KMS-11 (cell line): ENCODE results near the gene WDR86.

ENCODE experiments used
- H2AFZ ChIP-seq: fragments of 200-600 bp; sonication (generic); 2 replicates; pipeline ENCODE4 v1.6.1; 2016; ENCODE audit warnings: antibody characterized with exemption, mixed run types, low read depth
- H3K27ac ChIP-seq: fragments of 200-600 bp; sonication (generic); 2 replicates; pipeline ENCODE4 v1.6.1; 2016; ENCODE audit warnings: mild to moderate bottlenecking, mixed run types
- H3K27me3 ChIP-seq: fragments of 200-600 bp; sonication (generic); 2 replicates; pipeline ENCODE4 v1.6.1; 2017; ENCODE audit warnings: mild to moderate bottlenecking, low read depth, mixed run types, moderate library complexity; ENCODE audit not compliant: insufficient read depth
- H3K36me3 ChIP-seq: fragments of 200-600 bp; sonication (generic); 2 replicates; pipeline ENCODE4 v1.6.1; 2017; ENCODE audit warnings: mild to moderate bottlenecking, mixed run types; ENCODE audit not compliant: insufficient read depth
- H3K4me1 ChIP-seq: fragments of 200-600 bp; sonication (generic); 2 replicates; pipeline ENCODE4 v1.6.1; 2016; ENCODE audit warnings: mild to moderate bottlenecking, low read depth, mixed run types; ENCODE audit not compliant: poor library complexity, severe bottlenecking
- H3K4me2 ChIP-seq: fragments of 200-600 bp; sonication (generic); 2 replicates; pipeline ENCODE4 v1.7.0; 2016; ENCODE audit warnings: mild to moderate bottlenecking, mixed run types
- H3K4me3 ChIP-seq: fragments of 200-600 bp; sonication (generic); IDR thresholded peaks from 2 replicates; pipeline ENCODE4 v1.6.1; 2017; ENCODE audit warnings: low read depth, low read length, mixed read lengths; ENCODE audit not compliant: insufficient read depth
- H3K79me2 ChIP-seq: fragments of 200-600 bp; sonication (generic); 2 replicates; pipeline ENCODE4 v1.6.1; 2016; ENCODE audit warnings: low read depth, mixed run types; ENCODE audit not compliant: insufficient read depth
- H3K9ac ChIP-seq: fragments of 200-600 bp; sonication (generic); 2 replicates; pipeline ENCODE4 v1.6.1; 2016; ENCODE audit warnings: mild to moderate bottlenecking, mixed run types
- H4K20me1 ChIP-seq: fragments of 200-600 bp; sonication (generic); 2 replicates; pipeline ENCODE4 v1.6.1; 2016; ENCODE audit warnings: mild to moderate bottlenecking, mixed run types; ENCODE audit not compliant: insufficient read depth
- TF ChIP-seq, protein P1 (sequence below): fragments of 200-600 bp; sonication (generic); conservative IDR thresholded peaks from 2 replicates; pipeline ENCODE4 v1.6.1; 2017; ENCODE audit warnings: low read depth, mild to moderate bottlenecking, antibody characterized with exemption, low read length, moderate library complexity, mixed read lengths

WDR86 gene

DNA sequence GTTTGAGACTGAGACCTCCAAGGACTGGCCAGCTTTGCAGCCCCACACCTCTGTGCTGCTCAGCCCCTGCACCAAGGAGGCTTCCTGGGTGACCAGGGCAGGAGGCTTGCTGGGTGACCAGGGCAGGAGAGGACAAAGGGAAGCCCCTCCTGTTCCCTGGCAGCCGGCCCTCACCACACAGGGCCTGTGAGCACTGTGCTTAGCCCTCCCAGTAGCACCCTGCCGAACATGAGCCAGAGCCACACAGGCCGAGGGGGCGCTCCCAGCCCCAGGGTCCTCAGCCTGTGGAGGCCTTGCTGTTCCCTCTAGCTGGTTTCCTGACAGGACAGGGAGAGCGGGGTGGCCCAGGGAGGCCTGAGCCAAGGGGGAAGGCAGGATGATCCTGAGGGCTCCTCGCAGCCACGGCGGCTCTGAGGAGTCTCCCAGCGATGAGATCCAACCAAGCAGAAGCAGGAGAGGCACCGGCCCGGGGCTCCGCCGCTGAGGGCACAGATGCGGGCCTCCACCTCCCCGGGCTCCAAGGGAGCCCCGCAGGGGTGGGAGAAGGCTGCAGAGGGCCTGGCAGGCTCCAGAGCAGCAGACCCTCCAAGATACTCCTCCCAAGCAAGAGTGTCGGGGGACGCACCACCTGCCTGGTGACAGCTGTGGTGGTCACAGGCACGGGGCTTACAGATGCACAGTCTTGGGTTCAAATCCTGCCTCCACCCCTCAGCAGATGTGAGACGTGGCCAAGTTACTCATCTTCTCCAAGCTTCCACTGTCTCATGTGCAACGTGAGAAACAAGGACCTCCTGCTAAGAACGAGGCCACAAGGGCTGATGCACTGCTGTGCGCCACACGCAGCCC, 22.5 kb downstream of the WDR86 start:
- TF ChIP-seq, protein P1, sequence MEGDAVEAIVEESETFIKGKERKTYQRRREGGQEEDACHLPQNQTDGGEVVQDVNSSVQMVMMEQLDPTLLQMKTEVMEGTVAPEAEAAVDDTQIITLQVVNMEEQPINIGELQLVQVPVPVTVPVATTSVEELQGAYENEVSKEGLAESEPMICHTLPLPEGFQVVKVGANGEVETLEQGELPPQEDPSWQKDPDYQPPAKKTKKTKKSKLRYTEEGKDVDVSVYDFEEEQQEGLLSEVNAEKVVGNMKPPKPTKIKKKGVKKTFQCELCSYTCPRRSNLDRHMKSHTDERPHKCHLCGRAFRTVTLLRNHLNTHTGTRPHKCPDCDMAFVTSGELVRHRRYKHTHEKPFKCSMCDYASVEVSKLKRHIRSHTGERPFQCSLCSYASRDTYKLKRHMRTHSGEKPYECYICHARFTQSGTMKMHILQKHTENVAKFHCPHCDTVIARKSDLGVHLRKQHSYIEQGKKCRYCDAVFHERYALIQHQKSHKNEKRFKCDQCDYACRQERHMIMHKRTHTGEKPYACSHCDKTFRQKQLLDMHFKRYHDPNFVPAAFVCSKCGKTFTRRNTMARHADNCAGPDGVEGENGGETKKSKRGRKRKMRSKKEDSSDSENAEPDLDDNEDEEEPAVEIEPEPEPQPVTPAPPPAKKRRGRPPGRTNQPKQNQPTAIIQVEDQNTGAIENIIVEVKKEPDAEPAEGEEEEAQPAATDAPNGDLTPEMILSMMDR, result no peak
- peaks cover 18% of the 10 kb centered on the region; the same call in 1 of the 2 replicates for H3K27me3 ChIP-seq
- no peak overlapping the region for H2AFZ ChIP-seq
- H3K4me1 ChIP-seq, result no peaks in the 10 kb centered on the region
- no peaks in the 10 kb centered on the region for H3K36me3 ChIP-seq
- no peak overlapping the region for H3K4me2 ChIP-seq
- H3K79me2 ChIP-seq, result no peaks in the 10 kb centered on the region
- no peak overlapping the region for H3K9ac ChIP-seq
- H4K20me1 ChIP-seq, result no peaks in the 10 kb centered on the region
- H3K4me3 ChIP-seq, result no peak overlapping the region
- no peak overlapping the region for H3K27ac ChIP-seq

- Histone ChIP-seq H3K27ac (no peak overlapping the region), H3K4me2 (no peak overlapping the region), H3K36me3 (no peaks in the 10 kb centered on the region), H4K20me1 (no peaks in the 10 kb centered on the region), H2AFZ (no peak overlapping the region), H3K4me1 (no peaks in the 10 kb centered on the region), H3K79me2 (no peaks in the 10 kb centered on the region), H3K27me3 (peaks cover 18% of the 10 kb centered on the region; the same call in 1 of the 2 replicates), H3K9ac (no peak overlapping the region), H3K4me3 (no peak overlapping the region)
- TF ChIP-seq, protein P1, result no peak
Measured at GRCh38 chr7:151386301-151387160, 23.3 kb downstream of the WDR86 start.

DNA sequence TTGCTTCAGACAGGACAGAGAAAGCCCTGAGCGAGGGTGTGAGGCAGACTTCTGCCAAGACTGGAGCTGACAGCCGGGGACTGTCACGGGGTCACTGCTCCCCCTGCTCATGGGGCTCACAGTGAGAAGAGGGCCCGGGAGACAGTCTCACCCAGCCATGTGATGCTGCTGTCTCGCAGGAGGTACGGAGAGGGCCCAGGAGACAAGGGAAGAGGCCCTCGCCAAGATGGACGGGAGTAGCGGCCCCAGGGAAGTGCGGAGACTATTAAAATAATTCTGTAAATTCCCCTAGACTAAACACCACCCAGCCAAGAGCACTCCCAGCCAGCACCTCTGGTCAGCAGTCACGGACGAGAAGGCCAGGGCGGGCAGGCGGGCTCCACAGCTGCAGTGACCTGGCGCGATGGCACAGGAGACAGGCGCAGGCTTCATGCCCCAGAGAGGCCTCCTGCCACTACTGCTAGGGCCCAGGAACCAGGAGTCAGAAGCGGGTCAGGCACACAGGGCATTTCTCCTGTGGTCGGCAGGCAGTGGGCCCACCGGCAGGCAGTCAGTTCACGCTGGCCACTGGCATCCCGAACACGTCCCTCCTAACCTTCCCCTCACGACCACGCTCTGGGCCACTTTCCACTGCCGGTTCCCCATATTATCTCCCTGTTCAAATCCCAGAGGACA, 24.1 kb downstream of the WDR86 start:
- H3K4me1 ChIP-seq, result no peaks in the 10 kb centered on the region
- no peak overlapping the region for H3K4me2 ChIP-seq
- H3K27me3 ChIP-seq, result peaks cover 18% of the 10 kb centered on the region; the same call in 1 of the 2 replicates
- H3K27ac ChIP-seq, result no peak overlapping the region
- TF ChIP-seq, protein P1, result no peak
- no peak overlapping the region for H3K9ac ChIP-seq
- H3K79me2 ChIP-seq, result no peaks in the 10 kb centered on the region
- no peak overlapping the region for H3K4me3 ChIP-seq
- H4K20me1 ChIP-seq, result no peaks in the 10 kb centered on the region
- H3K36me3 ChIP-seq, result no peaks in the 10 kb centered on the region
- H2AFZ ChIP-seq, result no peak overlapping the region

DNA sequence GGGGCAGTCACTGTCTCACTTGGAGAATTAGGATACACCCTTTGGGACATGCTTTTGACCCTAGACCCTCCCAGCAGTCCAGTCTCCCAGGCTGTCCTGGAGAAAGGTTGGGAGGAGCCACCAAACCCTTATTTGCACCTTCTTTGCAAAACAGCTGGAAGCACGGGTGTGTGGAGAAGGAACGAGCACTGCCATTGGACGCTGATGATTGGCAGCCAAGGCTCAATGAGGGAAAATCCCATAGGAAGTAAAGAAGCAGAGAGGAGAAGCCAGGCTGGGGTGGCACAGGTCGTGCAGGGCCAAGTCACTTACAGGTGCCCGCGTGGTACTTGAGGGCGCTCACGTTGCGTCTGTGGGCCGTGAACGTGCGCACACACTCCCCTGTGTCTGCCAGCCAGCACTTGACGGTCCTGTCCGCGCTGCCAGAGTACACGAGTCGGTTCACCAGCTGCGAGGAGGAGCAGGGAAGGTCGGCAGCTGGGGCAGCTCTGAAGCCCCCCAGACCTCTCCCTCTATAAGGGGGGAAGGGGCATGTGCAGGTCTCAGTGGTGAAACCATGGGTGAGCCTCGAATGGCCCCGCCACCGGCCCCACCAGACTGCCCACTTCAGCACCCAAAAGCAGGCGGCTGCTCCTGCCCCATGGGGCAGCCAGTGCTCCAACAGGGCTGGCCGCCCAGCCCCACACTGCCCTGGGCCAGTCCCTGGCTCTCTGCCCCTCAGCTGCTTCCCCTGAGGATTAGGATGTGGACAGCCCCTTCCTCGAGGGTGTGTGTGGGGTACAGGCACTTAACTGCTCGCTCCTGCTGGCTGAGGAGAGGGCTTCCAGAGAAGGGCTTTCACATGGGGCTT, 24.8 kb downstream of the WDR86 start:
- Histone ChIP-seq H2AFZ (no peak overlapping the region), H3K9ac (no peak overlapping the region), H3K27ac (no peak overlapping the region), H3K79me2 (no peaks in the 10 kb centered on the region), H3K4me1 (no peaks in the 10 kb centered on the region), H4K20me1 (no peaks in the 10 kb centered on the region), H3K4me3 (no peak overlapping the region), H3K4me2 (no peak overlapping the region), H3K27me3 (peaks cover 18% of the 10 kb centered on the region; the same call in 1 of the 2 replicates), H3K36me3 (no peaks in the 10 kb centered on the region)
- TF ChIP-seq, protein P1, result no peak
